Measurements from ENCODE around the gene SERF2.
"Not testable (repeated sequence)": the region's sequence is repeated elsewhere in the genome, so short reads cannot be mapped to it uniquely, and the experiment has no call there.

SERF2 gene

GRCh38 chr15:43808435-43808950 is 16.4 kb downstream of the SERF2 start:
- DNase-seq = no peak
- 100% methylated on average over 4 of the region's 5 CpGs for WGBS
- H3K9ac ChIP-seq (ENCODE audit: low read length) = no peak overlapping the region
- H4K91ac ChIP-seq (ENCODE audit: low read length) = no peak overlapping the region
- no peak overlapping the region for H3K27ac ChIP-seq (ENCODE audit: low read length, poor library complexity, severe bottlenecking)
- H3K36me3 ChIP-seq (ENCODE audit: control insufficient read depth in 1 of 2, insufficient read depth in 2 of 2, low read depth in 1 of 2, low read length in 2 of 2) = peaks cover 58 to 93% of the 10 kb centered on the region in 2 experiments
- no peak overlapping the region for H2BK12ac ChIP-seq (ENCODE audit: low read length in 2 of 2)
- H2BK5ac ChIP-seq (ENCODE audit: low read depth, low read length, poor library complexity, severe bottlenecking) = no peak overlapping the region
- no peaks in the 10 kb centered on the region for H3K4me1 ChIP-seq (ENCODE audit: control insufficient read depth, insufficient read depth, low read depth, low read length)
- no peak overlapping the region for H2AK5ac ChIP-seq (ENCODE audit: low read length, severe bottlenecking)
- H3K4ac ChIP-seq (ENCODE audit: low read depth in 1 of 2, low read length in 2 of 2) = no peak overlapping the region
- no peaks in the 10 kb centered on the region for H3K9me3 ChIP-seq (ENCODE audit: control insufficient read depth, low read length)
- H3K79me1 ChIP-seq (replicated peaks; ENCODE audit: low read length, poor library complexity, severe bottlenecking) = peaks cover 12% of the 10 kb centered on the region
- H4K8ac ChIP-seq (ENCODE audit: low read length) = no peak overlapping the region
- no peak overlapping the region for H3K14ac ChIP-seq (ENCODE audit: low read length in 2 of 2)
- no peaks in the 10 kb centered on the region for H3K27me3 ChIP-seq (ENCODE audit: control insufficient read depth in 1 of 2, insufficient read depth in 1 of 2, low read length in 2 of 2)
- H2BK15ac ChIP-seq (ENCODE audit: low read depth, poor library complexity, severe bottlenecking) = no peak overlapping the region
- no peak overlapping the region for H2BK120ac ChIP-seq (ENCODE audit: low read depth, low read length)
- no peak overlapping the region for H3K23ac ChIP-seq (ENCODE audit: low read length in 2 of 2)
- H3K18ac ChIP-seq (ENCODE audit: low read depth in 1 of 2, low read length in 2 of 2) = no peak overlapping the region
- no peak overlapping the region for H3K4me2 ChIP-seq (ENCODE audit: low read length, poor library complexity, severe bottlenecking)
- H3K4me3 ChIP-seq (ENCODE audit: insufficient read depth in 1 of 2, low read depth in 1 of 2, low read length in 2 of 2) = no peak overlapping the region
- no peak overlapping the region for H2AFZ ChIP-seq (ENCODE audit: low read depth, low read length)

- H2AK5ac ChIP-seq (ENCODE audit: low read length, severe bottlenecking) = no peak overlapping the region
- 100% methylated on average over 1 of the region's 6 CpGs for WGBS
Measured at GRCh38 chr15:43808960-43809678, 17.0 kb downstream of the SERF2 start.

GRCh38 chr15:43815064-43815463 is 22.9 kb downstream of the SERF2 start:
- not testable (repeated sequence) for H2BK120ac ChIP-seq (ENCODE audit: low read depth, low read length); H3K27me3 ChIP-seq (ENCODE audit: control insufficient read depth in 1 of 2, insufficient read depth in 1 of 2, low read length in 2 of 2); H2AK5ac ChIP-seq (ENCODE audit: low read length, severe bottlenecking); H3K14ac ChIP-seq (ENCODE audit: low read length in 2 of 2); H3K18ac ChIP-seq (ENCODE audit: low read depth in 1 of 2, low read length in 2 of 2); H2AFZ ChIP-seq (ENCODE audit: low read depth, low read length); DNase-seq; H3K4ac ChIP-seq (ENCODE audit: low read depth in 1 of 2, low read length in 2 of 2); H3K4me1 ChIP-seq (ENCODE audit: control insufficient read depth, insufficient read depth, low read depth, low read length); H4K8ac ChIP-seq (ENCODE audit: low read length); H2BK12ac ChIP-seq (ENCODE audit: low read length in 2 of 2); H3K4me2 ChIP-seq (ENCODE audit: low read length, poor library complexity, severe bottlenecking); H3K4me3 ChIP-seq (ENCODE audit: insufficient read depth in 1 of 2, low read depth in 1 of 2, low read length in 2 of 2); H2BK5ac ChIP-seq (ENCODE audit: low read depth, low read length, poor library complexity, severe bottlenecking); H2BK15ac ChIP-seq (ENCODE audit: low read depth, poor library complexity, severe bottlenecking); H3K9me3 ChIP-seq (ENCODE audit: control insufficient read depth, low read length); H3K9ac ChIP-seq (ENCODE audit: low read length); H3K23ac ChIP-seq (ENCODE audit: low read length in 2 of 2); H3K27ac ChIP-seq (ENCODE audit: low read length, poor library complexity, severe bottlenecking); H4K91ac ChIP-seq (ENCODE audit: low read length)
- 98% methylated on average over 5 of the region's 5 CpGs for WGBS
- peaks cover 24% of the 10 kb centered on the region for H3K79me1 ChIP-seq (replicated peaks; ENCODE audit: low read length, poor library complexity, severe bottlenecking)
- H3K36me3 ChIP-seq (ENCODE audit: control insufficient read depth in 1 of 2, insufficient read depth in 2 of 2, low read depth in 1 of 2, low read length in 2 of 2) = peaks cover 38 to 70% of the 10 kb centered on the region in 2 experiments

More at GRCh38 chr15:43808960-43809678, 17.0 kb downstream of the SERF2 start:
- no peak overlapping the region for H4K91ac ChIP-seq (ENCODE audit: low read length)
- H3K4me1 ChIP-seq (ENCODE audit: control insufficient read depth, insufficient read depth, low read depth, low read length) = no peaks in the 10 kb centered on the region
- no peak for DNase-seq
- no peak overlapping the region for H2BK15ac ChIP-seq (ENCODE audit: low read depth, poor library complexity, severe bottlenecking)
- H3K79me1 ChIP-seq (replicated peaks; ENCODE audit: low read length, poor library complexity, severe bottlenecking) = peaks cover 12% of the 10 kb centered on the region
- H2BK12ac ChIP-seq (ENCODE audit: low read length in 2 of 2) = no peak overlapping the region
- no peak overlapping the region for H3K14ac ChIP-seq (ENCODE audit: low read length in 2 of 2)
- H2BK5ac ChIP-seq (ENCODE audit: low read depth, low read length, poor library complexity, severe bottlenecking) = no peak overlapping the region
- no peak overlapping the region for H2AFZ ChIP-seq (ENCODE audit: low read depth, low read length)
- no peak overlapping the region for H3K4ac ChIP-seq (ENCODE audit: low read depth in 1 of 2, low read length in 2 of 2)
- no peaks in the 10 kb centered on the region for H3K27me3 ChIP-seq (ENCODE audit: control insufficient read depth in 1 of 2, insufficient read depth in 1 of 2, low read length in 2 of 2)
- H4K8ac ChIP-seq (ENCODE audit: low read length) = no peak overlapping the region
- no peak overlapping the region for H3K27ac ChIP-seq (ENCODE audit: low read length, poor library complexity, severe bottlenecking)
- no peaks in the 10 kb centered on the region for H3K9me3 ChIP-seq (ENCODE audit: control insufficient read depth, low read length)
- no peak overlapping the region for H3K9ac ChIP-seq (ENCODE audit: low read length)
- H3K4me2 ChIP-seq (ENCODE audit: low read length, poor library complexity, severe bottlenecking) = no peak overlapping the region
- H3K4me3 ChIP-seq (ENCODE audit: insufficient read depth in 1 of 2, low read depth in 1 of 2, low read length in 2 of 2) = no peak overlapping the region
- no peak overlapping the region for H2BK120ac ChIP-seq (ENCODE audit: low read depth, low read length)
- no peak overlapping the region for H3K18ac ChIP-seq (ENCODE audit: low read depth in 1 of 2, low read length in 2 of 2)
- peaks cover 62 to 94% of the 10 kb centered on the region in 2 experiments for H3K36me3 ChIP-seq (ENCODE audit: control insufficient read depth in 1 of 2, insufficient read depth in 2 of 2, low read depth in 1 of 2, low read length in 2 of 2)
- no peak overlapping the region for H3K23ac ChIP-seq (ENCODE audit: low read length in 2 of 2)

GRCh38 chr15:43821505-43821904 is 29.4 kb downstream of the SERF2 start:
- H3K18ac ChIP-seq (ENCODE audit: low read depth in 1 of 2, low read length in 2 of 2) = no peak overlapping the region
- no peak overlapping the region for H3K14ac ChIP-seq (ENCODE audit: low read length in 2 of 2)
- no peak overlapping the region for H2BK120ac ChIP-seq (ENCODE audit: low read depth, low read length)
- no peaks in the 10 kb centered on the region for H3K27me3 ChIP-seq (ENCODE audit: control insufficient read depth in 1 of 2, insufficient read depth in 1 of 2, low read length in 2 of 2)
- H2AK5ac ChIP-seq (ENCODE audit: low read length, severe bottlenecking) = no peak overlapping the region
- H3K27ac ChIP-seq (ENCODE audit: low read length, poor library complexity, severe bottlenecking) = no peak overlapping the region
- no CpG with 5 or more reads among the region's 3 CpGs for WGBS
- H3K79me1 ChIP-seq (replicated peaks; ENCODE audit: low read length, poor library complexity, severe bottlenecking) = peaks cover 14% of the 10 kb centered on the region
- H3K36me3 ChIP-seq (ENCODE audit: control insufficient read depth in 1 of 2, insufficient read depth in 2 of 2, low read depth in 1 of 2, low read length in 2 of 2) = peaks cover 4 to 13% of the 10 kb centered on the region in 2 experiments
- H3K4me1 ChIP-seq (ENCODE audit: control insufficient read depth, insufficient read depth, low read depth, low read length) = peaks cover 9% of the 10 kb centered on the region
- no peak overlapping the region for H3K4me2 ChIP-seq (ENCODE audit: low read length, poor library complexity, severe bottlenecking)
- no peak overlapping the region for H3K23ac ChIP-seq (ENCODE audit: low read length in 2 of 2)
- H3K9ac ChIP-seq (ENCODE audit: low read length) = peak overlapping the region; percentile 20
- H3K4me3 ChIP-seq (ENCODE audit: insufficient read depth in 1 of 2, low read depth in 1 of 2, low read length in 2 of 2) = peak overlapping the region in 1 of 2 experiments; percentile 9
- H3K9me3 ChIP-seq (ENCODE audit: control insufficient read depth, low read length) = no peaks in the 10 kb centered on the region
- no peak overlapping the region for H2BK15ac ChIP-seq (ENCODE audit: low read depth, poor library complexity, severe bottlenecking)
- no peak overlapping the region for H2BK12ac ChIP-seq (ENCODE audit: low read length in 2 of 2)
- no peak overlapping the region for H4K91ac ChIP-seq (ENCODE audit: low read length)
- H2AFZ ChIP-seq (ENCODE audit: low read depth, low read length) = no peak overlapping the region
- H4K8ac ChIP-seq (ENCODE audit: low read length) = no peak overlapping the region
- no peak overlapping the region for H2BK5ac ChIP-seq (ENCODE audit: low read depth, low read length, poor library complexity, severe bottlenecking)
- no peak overlapping the region for H3K4ac ChIP-seq (ENCODE audit: low read depth in 1 of 2, low read length in 2 of 2)
- no peak for DNase-seq
